PFSK-1 (cell line): ENCODE measurements around the gene DAB1.

Experiments
- FOXP2 ChIP-seq: optimal IDR thresholded peaks from 2 replicates; pipeline ENCODE3; 2011; ENCODE audit warnings: borderline replicate concordance, control low read depth, inconsistent platforms; ENCODE audit not compliant: insufficient read depth; ENCODE audit errors: extremely low read length, extremely low read depth
- POLR2AphosphoS5 ChIP-seq: IDR thresholded peaks from 2 replicates; pipeline ENCODE4 v1.6.1; 2012; ENCODE audit warnings: low read depth, mild to moderate bottlenecking, control low read depth, low read length, moderate library complexity
- REST ChIP-seq, 2 experiments: IDR thresholded peaks; 2 replicates each; pipeline versions ENCODE4 v1.6.1 to v1.8.0; 2011 to 2012; ENCODE audit warnings: low read depth in 2 of 2, low read length in 2 of 2, control low read depth in 1 of 2, inconsistent platforms in 1 of 2, mild to moderate bottlenecking in 1 of 2, moderate library complexity in 1 of 2; ENCODE audit not compliant: insufficient read depth in 1 of 2
- SIN3A ChIP-seq: IDR thresholded peaks from 2 replicates; pipeline ENCODE4 v1.6.1; 2012; ENCODE audit warnings: mild to moderate bottlenecking, low read length, moderate library complexity, borderline replicate concordance; ENCODE audit not compliant: insufficient read depth
- TAF1 ChIP-seq: IDR thresholded peaks from 2 replicates; pipeline ENCODE4 v1.6.1; 2012; ENCODE audit warnings: low read length, control low read depth, borderline replicate concordance; ENCODE audit not compliant: insufficient read depth

The DAB1 gene

DNA sequence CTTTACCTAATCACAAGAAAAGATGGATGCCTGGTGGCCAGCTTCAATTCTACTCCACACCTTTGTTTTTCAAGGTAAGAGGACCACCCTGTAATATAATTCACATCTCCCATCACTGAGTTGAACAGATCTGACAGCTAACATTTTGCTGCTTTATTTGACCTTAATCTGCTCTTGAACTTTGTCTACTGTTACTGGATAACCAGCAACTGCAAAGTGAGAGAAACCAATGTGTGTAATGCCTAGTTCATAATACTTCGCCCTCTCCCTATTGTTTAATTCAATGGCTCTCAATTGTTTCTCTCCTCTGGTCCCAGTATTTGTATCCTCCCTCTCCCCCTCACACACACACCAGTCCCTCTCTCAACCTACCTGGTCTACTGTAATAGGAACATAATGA is 214.4 kb downstream of the DAB1 start:
- TF ChIP-seq SIN3A (no peak), REST (IDR thresholded peaks at IDR 0.05; ENCODE audit: insufficient read depth in 1 of 2, low read depth in 2 of 2, low read length in 2 of 2) (no peak), POLR2AphosphoS5 (no peak), FOXP2 (no peak), TAF1 (no peak)

GRCh38 chr1:57208741-57209302 is 215.0 kb downstream of the DAB1 start:
- no peak for TF ChIP-seq POLR2AphosphoS5
- TF ChIP-seq TAF1: no peak
- no peak for TF ChIP-seq FOXP2
- no peak for TF ChIP-seq SIN3A
- no peak for TF ChIP-seq REST (IDR thresholded peaks at IDR 0.05; ENCODE audit: insufficient read depth in 1 of 2, low read depth in 2 of 2, low read length in 2 of 2)

- TF ChIP-seq POLR2AphosphoS5: no peak
- no peak for TF ChIP-seq TAF1
- TF ChIP-seq FOXP2: no peak
- TF ChIP-seq REST (IDR thresholded peaks at IDR 0.05; ENCODE audit: insufficient read depth in 1 of 2, low read depth in 2 of 2, low read length in 2 of 2): no peak
- no peak for TF ChIP-seq SIN3A
Observed at GRCh38 chr1:57206038-57206437, 217.8 kb downstream of the DAB1 start.

GRCh38 chr1:57204942-57205787 is 218.7 kb downstream of the DAB1 start:
- TF ChIP-seq POLR2AphosphoS5 (no peak), REST (IDR thresholded peaks at IDR 0.05; ENCODE audit: insufficient read depth in 1 of 2, low read depth in 2 of 2, low read length in 2 of 2) (no peak), SIN3A (no peak), FOXP2 (no peak), TAF1 (no peak)
